CD4-positive, alpha-beta T cell treated with Interferon gamma for 1 hour (primary cell): Measurements from ENCODE around the gene YIF1A.
"Not testable (repeated sequence)": the region's sequence is repeated elsewhere in the genome, so short reads cannot be mapped to it uniquely, and the experiment has no call there.

Experiments used
- DNase-seq: peaks from one replicate; pipeline ENCODE4 v3.0.0-alpha.2; 2020

The YIF1A gene

DNA sequence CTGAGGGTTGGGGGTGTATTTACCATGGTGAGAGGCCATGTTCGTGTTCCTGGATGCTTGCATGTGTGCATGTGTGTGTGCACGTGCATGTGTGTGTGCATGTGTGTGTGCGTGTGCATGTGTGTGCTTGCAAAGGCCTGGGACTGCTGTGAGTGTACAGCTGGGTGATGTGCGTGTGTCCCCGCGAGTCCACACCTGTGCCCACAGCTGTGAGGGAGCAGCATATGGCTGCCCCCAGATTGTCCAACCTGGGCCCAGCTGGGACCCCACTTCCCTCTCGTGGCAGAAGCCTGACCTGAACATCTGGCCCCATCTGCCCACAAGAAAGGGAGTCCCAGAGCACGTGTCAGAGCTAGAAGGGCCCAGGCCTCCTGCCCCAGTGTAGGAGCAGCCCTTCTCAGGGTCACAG lies 36.3 kb upstream of the YIF1A start:
- no peak for DNase-seq

DNA sequence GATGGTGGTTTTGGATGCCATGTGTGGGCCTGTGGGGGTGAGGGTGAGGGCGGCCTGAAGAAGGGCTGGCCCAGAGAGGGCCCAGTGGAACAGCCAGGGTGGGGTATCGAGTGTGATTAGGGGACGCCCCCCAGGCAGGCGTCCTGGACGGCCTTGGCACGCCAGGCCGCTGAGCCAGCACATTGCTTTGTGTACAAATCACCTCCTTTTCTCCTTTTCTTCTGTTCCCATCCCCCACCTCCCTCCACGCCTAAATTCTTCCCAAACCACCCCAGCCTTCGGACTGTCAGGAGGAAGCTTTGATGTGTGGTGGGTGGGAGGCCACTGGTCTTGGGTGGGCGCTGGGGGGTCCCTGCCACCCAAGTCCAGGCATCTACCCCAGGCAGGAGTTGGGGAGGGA lies 35.7 kb upstream of the YIF1A start:
- no peak for DNase-seq

DNA sequence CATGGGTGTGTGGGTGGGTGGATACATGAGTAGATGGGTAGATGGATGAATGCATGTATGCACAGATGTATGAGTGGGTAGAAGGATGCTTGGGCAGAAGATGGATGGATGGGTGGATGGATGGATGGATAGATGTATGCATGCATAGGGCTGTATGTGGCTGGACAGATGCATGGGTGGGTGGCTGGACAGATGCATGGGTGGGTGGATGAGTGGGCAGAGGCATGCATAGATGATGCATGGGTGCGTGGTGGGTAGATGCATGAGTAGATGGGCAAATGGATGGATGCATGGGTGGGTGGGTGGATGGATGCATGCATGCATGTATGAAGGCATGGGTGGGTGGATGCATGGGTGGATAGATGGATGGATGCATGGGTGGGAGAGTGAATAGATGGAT lies 34.7 kb upstream of the YIF1A start:
- no peak for DNase-seq

DNA sequence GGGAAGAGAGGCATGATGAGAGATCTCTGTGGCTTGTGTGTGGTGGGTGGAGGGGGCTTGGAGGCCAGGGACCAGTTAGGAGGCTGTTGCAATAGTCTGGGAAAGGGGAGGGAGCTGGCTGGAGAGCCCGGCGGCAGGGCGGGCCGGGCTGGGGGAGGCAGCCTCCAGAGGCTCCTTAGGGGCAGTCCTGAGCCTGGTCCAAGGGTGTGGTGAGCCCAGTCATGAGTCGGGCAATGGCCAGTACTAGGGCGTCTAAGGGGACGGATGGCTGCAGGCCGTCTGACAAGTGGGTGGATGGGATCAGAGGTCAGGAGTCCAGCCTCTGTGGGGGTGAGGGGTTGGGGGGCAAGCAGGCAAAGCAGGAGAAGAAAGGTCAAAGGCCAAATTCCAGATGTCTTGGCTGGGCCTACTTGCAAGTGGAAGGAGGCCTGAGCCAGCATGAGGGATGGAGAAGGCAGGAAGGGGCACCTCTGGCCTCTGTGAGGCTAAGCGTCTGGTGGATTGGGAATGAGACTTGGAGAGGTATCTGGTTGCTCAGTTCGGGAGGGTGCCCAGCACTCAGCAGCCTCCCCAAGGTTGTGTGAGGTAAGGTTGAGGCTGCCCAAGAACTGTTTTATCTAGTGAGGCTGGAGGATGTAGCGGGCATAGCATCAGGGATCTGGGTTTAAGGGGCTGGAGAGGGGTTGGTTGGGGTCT lies 33.9 kb upstream of the YIF1A start:
- no peak for DNase-seq

DNA sequence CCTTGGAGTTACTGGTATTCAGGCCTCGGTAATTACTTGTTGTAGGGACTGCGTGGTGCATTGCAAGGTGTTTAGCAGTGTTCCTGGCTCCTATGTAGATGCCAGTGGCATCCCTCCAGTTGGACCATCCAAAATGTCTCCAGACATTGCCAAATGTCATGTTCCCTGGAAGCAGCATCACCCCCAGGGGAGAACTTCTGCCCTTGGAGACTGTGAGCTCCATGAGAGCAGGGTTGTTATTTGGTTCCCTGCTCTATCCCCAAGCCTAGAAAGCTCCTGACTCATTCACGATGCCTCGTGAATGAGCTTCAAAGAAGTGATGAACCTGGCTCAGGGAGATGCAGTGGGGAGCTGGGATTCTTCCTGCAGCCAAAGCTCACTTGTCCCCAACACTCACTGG lies 32.7 kb upstream of the YIF1A start:
- DNase-seq, result no peak

DNA sequence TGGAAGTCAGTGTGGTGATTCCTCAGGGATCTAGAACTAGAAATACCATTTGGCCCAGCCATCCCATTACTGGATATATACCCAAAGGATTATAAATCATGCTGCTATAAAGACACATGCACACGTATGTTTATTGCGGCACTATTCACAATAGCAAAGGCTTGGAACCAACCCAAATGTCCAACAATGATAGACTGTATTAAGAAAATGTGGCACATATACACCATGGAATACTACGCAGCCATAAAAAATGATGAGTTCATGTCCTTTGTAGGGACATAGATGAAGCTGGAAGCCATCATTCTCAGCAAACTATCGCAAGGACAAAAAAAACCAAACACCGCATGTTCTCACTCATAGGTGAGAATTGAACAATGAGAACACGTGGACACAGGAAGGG lies 31.8 kb upstream of the YIF1A start:
- not testable (repeated sequence) for DNase-seq

DNA sequence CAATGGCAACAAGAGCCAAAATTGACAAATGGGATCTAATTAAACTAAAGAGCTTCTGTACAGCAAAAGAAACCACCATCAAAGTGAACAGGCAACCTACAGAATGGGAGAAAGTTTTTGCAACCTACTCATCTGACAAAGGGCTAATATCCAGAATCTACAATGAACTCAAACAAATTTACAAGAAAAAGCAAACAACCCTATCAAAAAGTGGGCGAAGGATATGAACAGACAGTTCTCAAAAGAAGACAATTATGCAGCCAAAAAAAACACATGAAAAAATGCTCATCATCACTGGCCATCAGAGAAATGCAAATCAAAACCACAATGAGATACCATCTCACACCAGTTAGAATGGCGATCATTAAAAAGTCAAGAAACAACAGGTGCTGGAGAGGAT lies 31.3 kb upstream of the YIF1A start:
- not testable (repeated sequence) for DNase-seq

DNA sequence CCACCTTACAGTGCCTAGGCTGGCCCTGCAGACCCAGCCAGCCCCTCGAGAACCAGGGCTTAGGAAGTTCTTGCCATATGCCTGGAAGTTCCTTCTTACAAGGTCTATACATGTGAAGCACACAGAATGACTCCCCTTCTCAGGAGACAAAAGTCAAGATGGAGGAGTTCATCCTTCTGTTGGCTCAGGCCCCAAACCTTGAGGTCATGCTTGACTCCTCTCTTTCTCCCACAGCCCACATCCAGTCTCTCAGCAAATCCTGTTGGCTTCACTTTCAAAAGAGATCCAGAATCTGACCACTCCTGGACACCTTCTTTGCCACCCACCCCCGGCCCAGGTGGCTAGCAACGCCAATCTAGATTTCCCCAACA lies 29.6 kb upstream of the YIF1A start:
- DNase-seq, result no peak

DNA sequence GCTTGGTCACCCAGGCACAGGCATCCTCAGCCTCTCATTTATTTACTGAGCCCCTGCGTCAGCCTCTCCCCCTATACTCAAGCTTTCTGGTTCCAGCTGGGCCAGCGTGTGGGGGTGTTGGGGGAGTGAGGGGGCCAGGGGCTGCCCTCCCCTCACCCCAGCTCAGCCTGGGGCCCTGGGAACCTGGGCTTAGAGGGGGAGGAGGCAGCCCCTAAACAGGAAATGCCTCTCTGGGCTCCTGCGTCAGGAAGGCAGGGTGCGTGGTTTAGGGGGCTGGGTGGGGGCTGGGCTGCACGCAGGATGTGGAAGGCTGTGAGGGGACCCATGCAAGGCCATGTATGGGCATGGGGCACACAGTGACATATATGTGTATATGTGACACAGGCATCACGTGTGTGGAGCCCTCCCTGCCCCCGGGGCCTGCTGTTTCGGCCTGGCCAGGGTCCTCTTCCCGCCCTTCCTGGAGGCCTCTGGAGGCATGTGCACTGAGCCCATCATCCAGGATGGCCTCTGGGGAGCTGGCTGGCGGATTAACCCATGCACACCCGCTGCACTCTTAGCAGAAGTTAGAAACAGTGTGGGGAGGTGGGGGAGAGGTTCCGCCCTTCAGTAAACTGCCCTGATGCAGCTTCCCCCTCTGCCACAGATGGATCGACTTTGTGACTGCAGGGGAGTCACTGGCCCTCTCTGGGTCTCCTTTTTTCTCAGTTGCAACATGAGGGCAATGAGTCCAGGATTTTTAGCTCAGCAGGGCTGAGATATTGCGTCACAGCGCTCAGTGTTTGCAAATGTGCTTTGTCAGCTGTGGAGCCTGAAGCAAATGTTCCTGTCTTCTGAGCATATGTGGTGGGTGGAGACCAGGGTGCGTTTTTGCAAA lies 29.0 kb upstream of the YIF1A start:
- peak; percentile 89 for DNase-seq

DNA sequence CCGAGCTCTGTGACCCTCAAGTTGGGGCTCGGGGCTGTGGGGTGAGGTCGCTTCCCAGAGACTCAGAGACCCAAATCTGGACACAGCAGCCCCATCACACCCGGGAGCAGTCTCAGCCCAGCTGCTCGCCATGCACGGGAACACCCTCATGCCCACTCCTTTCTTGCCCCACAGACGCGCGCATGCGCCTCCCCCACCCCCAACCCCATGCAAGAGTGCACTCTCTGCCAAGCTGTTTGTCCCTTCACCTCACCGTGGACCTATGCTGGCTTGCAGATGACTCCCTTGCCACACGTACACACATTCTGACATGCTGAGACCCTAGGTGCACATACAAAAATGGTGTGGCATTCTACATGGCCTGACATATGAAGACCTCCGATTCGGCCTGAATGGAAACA lies 28.4 kb upstream of the YIF1A start:
- DNase-seq, result peak; percentile 65

DNA sequence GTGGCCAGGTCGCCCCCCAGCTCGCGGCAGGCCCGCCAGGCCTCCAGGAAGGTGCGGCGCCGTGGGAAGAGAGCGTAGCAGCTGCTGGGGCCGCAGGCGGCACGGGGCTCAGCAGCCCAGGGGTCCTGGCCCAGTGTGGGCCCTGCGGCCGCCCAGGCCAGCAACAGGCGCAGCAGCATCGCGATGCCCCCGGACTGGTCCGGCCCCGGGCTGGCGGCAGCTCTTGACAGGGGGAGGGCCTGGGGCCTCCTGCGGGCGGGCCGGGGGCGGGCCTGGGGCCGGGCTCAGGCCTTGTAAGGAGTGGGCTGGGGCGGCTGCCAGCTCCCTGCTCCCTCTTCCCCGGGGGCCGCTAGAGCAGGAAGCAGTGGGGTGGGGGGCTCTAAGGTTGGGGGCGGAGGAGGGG lies 27.9 kb upstream of the YIF1A start, which contains the start of gene CD248:
Gene CD248, minus strand, starts transcription at position 196 of the 403 bp plus-strand sequence. Its CDS starts 17 bp downstream, at position 179.
- DNase-seq, result peak; percentile 11

DNA sequence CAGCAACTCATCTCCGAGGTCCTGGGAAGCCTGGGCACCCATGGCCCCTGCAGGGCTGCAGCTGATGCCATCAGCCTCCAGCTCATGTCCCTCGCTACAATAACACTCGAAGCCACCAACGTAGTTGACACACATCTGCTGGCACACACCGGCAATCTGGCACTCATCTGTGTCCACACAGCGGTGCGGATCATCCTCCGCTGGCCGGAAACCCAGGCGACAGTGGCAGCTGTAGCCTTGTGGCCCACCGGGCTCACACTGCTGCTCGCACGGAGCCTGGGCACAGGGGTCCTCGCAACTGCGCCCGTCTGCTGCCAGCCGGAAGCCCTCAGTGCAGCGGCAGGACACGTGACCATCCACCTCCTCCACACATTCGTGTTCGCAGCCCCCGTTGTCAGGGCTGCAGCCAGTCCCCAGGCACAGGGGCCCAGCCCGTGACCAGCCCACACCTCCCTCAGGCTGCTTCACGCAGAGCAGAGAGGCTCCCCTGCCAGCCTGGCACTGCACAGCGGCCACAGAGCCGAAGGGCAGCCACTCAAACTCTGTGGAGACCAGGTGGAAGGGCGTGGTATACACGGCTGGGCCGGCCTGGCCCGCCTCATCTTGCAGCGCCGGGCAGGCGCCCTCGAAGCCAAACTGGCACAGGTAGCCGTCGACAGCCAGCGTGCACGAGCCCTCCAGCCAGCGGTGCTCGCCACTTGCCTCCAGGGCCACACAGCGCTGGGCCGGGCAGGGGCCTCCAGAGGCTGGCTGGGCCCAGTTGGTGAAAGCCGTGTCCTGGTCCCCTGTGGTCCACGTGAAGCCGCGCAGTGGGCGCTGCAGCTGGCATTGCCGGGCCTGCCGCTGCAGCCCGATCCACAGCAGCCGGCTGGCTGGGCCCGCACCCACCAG lies 27.2 kb upstream of the YIF1A start:
- no peak for DNase-seq

DNA sequence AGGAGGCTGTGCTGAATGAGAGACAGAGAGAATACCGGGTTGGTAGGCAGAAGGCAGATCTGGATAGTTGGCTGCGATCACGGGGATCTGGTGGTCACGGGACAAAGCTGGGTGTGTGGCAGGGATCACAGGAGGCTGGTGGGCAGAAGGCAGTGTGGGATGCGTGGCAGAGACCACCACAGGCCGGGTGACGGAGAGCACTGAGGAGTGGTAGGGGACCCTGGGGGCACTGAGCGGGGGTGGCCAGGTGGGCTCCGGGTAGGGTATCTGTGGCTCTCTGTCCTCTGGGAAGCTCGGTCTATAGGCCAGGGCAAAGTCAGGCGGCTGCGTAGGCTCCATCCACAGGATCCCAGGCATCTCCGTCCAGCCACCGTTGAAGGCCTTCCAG lies 26.5 kb upstream of the YIF1A start:
- DNase-seq, result no peak

DNA sequence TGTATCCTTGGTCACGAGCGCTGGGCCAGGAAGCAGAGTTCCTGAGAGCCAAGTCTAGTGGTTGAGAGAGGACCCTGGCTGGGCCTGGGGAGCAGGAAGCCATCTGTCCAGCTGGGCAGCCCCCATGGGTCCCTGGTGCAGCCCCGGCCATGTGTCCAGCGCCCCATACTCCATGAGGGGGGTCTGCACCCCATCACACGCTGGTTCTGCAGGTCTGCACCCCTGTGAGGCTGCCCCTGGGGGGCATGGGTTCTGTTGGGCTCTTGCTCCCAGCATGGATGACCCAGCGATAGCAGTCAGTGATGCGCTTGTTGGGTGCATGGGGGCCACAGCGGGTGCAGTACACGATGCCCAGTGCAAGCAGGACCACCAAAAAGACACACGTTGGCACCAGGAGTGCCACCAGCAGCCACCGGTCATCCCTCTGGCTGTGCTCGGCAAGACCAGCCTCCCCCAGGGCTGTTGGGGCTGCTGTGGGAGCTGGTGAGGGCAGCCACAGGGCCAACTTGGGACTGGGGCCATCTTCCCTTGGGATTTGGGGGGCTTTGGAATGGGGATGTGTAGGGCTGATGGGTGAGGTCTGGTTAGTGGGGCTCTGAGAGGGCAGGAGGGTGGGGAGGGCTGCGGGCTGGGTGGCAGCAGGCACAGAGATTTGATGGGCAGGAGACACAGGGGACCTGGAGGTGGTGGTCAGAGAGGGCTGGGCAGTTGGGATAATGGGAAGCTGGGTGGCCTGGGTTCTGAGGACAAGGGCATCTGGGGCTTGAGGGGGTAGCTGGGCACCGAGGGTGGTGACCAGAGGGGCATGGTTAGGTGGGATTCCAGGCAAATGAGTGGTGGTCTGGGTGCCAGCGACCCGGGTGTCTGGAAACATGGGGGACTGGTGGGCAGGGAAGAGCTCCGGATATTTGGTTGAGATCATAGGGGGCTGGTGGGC lies 25.9 kb upstream of the YIF1A start:
- DNase-seq, result no peak

DNA sequence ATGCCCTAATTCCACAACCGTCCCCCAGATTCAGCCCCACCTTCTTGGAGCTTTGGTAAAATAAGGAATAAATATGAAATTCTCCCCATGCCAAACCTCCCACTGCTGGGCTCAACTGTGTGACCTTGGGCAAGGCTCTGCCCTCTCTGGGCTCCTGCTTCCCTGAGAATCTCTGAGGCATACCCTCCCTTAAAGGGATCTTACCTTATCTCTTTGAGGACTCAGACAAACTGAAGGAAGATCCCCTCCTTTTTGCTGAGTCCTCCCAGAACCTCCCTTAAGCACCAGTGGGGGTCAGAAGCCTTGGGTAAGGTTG lies 25.2 kb upstream of the YIF1A start:
- DNase-seq, result no peak

DNA sequence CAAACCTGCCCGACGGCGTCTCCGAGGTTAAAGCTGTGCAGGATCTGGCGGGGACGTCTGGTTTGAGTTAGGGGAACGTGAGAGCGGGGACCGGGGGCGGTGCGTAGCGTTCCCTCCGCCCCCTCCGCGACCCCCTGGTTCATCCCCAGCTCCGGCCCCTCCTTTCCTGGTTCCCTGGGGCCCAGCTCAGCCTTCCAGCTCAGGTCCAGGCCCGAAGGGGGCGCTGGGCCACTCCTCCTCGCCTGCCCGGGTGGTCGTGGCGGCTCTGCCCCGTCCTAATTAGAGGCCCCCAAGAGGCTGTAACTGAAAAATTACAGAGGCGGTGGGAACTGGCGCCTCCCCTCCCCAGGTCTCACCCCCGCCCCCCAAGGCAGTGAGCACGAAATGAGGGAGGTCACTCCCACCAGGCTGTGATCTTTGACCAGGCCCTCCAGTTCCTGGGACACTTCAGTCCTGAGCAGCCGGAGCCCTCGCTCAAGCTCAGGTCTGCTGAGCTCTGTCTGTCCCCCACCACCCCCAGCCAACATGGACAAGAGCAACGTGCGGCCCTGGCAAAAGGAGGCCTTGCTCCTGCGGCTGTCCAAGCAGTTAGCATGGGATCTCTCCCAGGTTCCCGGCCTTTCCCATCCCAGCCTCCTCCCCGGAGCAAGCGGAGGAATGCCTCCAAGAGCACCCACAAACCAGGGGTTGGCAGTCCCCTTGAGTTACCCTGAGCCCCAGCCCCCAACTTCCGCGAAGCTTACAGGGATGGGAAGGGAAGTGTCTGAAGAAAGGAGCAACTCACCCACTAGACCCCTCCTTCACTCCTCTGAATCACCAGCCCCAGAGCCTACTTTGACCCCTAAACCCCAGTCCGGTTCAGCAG lies 24.6 kb upstream of the YIF1A start:
- no peak for DNase-seq

DNA sequence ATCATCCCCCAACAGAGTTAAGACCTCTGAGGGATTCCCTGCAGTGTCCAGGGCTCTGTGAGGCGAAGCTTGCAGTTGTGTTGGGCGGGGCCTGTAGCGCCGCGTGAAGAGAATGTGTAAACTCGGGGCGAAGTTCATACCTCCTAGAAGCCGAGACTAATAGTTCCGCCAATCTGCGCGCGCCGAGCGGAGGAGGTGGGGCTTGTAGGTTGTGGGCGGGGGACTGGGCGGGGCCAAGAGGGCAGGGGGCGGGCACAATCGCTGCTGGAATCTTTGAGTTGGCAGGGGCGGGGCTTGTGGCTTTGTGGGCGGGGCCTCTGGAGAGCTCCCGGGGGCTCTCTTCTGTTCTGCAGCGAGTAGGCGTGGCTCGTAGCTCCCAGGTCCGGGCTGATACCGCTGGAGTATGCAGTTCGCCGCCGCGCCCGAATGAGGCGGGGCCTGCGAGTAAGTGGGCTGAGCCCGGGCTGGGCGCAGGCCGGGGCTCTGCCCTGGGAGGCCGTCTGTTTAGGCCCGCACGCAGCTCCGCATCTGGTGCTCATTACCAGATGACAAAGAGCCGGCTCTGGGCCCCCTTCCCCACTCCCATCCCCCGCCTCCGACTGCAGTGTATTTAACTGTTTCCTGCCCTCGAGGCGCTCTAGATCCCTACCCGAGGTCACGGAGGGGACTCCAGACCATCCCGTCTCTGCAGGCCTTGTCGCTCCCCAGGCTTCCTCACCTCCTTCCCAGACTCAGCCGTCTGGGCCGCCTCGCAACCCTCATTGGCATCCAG lies 23.8 kb upstream of the YIF1A start:
- peak; percentile 99 for DNase-seq

DNA sequence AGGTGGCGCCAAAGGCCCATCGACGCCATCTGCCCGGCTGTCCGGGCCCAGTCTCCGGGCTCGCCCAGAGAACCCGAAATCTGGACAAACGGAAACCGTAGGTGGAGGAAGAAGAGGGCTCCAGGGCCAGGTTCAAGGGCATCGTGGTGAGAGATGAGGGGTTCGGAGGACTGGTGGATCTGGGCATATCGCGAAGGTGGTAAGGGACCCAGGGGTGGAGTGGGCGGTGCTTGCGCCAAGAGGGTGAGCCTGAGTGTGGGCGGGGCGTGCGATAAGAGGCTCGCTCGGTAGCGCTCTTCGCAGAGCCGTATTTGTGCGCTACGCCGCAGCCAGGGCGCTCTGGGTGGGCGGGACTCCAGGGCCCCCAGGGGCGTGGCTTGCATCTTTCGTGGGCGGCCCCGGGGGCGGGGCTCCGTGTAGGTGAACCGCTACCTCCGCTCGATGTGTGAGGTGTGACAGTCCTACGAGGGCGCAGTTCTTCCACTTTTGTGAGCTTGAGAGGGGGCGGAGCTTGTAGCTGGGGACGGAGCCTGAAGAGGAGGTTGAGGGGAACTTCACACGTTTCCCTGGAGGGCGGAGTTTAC lies 23.1 kb upstream of the YIF1A start:
- peak; percentile 98 for DNase-seq

DNA sequence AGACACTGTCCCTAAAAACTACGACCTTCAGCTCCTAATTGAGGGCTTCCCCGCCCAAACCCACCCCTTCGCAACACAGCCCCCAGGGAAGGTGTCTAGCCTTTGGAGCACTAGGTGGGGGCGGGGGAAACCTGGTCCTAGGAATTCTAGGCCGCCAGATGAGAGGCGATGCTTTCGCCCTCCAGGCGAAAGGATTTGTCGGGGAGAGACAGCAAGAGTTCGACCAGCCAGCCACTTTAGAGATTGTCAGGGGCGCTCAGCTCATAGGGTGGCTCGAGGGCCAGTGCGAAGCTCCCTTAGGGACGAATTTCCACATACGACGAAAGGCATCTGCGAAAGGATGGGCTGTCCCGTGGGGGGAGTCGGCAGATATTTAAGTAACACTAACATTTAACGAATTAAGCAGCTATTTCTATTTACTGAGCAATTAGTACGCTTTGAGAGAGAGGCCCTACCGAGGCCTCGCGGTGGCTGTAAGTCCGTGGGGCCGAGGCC lies 22.6 kb upstream of the YIF1A start:
- DNase-seq, result no peak
